Measurements from ENCODE around the gene GYS1.
A peak's percentile ranks its signal among the peaks of the same experiment; 100 is the strongest.
"Not testable (repeated sequence)": the region's sequence is repeated elsewhere in the genome, so short reads cannot be mapped to it uniquely, and the experiment has no call there.

GYS1 gene

DNA sequence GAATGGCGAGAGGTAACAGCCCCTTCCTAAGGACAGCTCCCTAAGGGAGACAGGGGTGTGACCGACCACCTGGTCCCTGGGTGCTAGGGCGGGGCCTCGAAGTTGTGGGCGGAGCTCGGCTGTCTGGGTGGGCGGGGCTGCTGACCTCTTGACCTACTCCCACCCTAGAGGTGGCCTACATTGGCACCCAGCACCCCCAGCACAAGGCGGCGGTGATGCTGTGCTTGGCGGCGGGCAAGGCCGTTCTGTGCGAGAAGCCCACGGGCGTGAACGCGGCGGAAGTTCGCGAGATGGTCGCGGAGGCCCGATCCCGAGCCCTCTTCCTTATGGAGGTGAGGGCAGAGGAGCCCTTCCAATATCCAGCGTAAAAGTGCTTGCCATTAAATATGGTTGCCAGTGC is 57.2 kb downstream of the GYS1 start:
- no peak for DNase-seq

DNA sequence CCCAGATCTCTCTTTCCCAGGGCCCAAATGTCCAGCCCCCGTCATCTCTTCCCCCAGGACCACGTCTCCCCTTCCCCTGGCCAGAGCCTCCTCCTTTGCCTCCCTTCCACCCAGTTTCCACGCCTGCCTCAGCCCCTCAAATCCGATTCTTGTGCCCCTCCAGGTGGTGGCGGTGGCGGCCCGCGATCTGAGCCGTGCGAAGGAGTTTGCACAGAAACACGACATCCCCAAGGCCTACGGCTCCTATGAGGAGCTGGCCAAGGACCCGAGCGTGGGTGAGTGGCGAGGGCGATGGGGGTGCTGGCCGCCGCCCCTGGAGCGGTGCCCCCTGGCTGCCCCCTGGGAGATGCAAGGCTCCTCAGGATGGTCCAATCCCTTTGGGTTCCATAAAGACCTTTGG is 58.3 kb downstream of the GYS1 start:
- no peak for DNase-seq

DNA sequence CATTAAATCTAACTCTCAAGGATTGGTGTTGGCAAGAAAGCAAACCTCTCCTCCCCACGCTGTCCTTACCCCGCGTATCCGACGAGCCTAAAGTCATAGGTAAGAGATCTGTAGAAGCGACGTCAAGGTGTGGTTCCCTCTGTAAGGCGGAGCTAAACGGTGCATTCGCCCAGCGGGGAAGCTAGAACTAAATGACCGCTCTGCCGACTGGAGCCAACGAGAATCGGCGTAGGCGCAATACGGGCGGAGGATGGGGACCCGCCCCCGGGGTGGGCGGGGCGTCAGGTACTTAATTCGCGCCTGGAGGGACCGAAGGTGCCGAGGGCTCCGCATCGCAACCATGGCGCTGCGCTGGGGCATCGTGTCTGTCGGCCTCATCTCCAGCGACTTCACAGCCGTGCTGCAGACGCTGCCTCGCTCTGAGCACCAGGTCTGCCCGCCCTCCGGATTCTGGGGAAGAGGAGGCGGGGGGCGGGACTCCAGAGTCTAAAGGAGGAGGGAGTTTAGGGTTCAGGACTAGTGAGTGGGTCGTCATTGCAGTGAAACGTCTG is 59.7 kb downstream of the GYS1 start, which contains the start of gene DHDH:
Gene DHDH (plus strand): TSS at position 318 of the 551 bp plus-strand sequence. CDS start 23 bp downstream, at position 341.
- peak; percentile 22 for DNase-seq

DNA sequence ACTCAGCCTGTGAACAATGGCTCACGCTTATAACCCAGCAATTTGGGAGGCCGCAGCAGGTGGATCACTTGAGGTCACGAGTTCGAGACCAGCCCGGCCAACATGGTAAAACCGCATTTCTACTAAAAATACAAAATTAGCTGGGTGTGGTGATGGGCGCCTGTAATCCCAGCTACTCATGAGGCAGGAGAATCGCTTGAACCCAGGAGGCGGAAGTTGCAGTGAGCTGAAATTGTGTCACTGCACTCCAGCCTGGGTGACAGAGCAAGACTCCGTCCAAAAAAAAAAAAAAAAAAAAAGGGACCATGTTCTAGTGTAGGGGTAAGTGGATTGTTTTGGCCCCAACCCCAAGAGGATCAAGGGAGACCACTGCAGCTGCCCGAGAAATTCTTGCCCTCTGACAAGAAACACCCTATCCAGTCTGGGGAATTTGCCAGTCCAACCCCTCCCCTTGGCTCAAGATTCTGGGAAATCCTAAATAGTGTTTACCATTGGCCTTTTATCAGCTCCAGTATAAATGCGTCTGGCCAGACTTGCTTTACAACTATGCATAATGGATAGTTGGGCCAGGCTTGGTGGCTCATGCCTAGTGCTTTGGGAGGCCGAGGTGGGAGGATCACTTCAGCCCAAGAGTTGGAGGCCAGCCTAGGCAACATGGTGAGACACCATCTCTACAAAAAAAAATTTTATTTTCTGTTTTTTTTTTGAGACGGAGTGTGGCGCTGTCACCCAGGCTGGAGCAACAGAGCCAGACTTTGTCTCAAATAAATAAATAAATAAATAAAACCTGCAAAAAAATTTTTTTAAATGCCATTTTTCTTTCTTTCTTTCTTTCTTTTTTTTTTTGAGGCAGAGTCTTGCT is 64.7 kb downstream of the GYS1 start:
- DNase-seq, result no peak

DNA sequence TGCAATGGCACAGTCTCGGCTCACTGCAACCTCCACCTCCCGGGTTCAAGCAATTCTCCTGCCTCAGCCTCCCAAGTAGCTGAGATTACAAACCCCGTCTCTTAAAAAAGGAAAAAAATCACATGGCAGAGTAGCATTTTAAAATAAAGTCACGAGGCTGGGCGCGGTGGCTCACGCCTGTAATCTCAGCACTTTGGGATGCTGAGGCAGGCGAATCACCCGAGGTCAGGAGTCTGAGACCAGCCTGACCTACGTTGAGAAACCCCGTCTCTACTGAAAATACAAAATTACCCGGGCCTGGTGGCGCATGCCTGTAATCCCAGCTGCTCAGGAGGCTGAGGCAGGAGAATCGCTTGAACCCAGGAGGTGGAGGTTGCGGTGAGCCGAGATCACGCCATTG is 65.4 kb downstream of the GYS1 start:
- DNase-seq, result not testable (repeated sequence)

DNA sequence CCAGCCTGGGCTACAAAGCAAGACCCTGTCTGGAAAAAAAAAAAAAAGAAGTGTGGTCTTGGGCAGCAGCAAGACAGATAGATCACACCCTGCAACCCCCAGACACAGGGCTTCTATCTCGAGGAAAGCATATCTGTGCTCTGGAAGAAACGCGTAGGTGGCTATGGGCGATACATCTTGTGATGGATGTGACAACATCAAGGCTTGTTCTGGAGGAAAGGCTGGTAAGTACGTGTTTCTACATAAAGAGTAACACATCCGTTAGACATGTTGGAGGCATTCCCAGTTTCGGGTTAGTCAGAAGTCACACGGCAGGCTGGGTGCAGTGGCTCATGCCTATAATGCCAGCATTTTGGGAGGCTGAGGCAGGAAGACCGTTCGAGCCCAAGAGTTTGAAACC is 66.2 kb downstream of the GYS1 start:
- peak; percentile 89 for DNase-seq

DNA sequence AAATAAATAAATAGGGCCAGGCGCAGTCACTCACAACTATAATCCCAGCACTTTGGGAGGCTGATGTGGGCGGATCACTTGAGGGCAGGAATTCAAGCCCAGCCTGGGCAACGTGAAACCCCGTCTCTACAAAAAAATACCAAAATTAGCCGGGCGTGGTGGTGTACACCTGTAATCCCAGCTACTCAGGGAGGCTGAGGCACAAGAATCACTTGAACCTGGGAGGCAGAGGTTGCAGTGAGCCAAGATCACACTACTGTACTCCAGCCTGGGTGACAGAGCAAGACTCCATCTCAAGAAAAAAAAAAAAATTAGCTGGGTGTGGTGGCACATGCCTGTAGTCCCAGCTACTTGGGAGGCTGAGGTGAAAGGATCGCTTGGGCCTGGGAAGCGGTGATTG is 67.2 kb downstream of the GYS1 start:
- DNase-seq, result not testable (repeated sequence)

DNA sequence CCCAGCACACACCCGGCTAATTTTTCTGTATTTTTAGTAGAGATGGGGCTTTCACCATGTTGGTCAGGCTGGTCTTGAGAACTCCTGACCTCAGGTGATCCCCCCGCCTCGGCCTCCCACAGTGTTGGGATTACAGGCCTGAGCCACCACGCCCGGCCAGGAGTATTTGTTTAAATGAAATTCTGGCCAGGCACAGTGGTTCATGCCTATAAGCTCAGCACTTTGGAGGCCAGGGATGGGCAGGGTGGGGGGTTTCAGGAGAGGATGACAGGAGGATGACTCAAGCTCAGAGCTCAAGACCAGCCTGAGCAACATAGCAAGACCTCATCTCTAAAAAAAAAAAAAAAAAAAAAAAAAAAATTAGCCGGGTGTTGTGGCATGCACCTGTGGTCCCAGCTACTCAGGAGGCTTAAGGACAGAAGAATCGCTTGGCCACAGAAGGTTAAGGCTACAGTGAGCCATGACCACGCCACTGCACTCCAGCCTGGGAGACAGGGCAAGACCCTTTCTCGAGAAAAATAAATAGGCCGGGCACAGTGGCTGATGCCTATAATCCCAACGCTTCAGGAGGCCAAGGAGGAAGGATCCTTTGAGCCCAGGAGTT is 67.8 kb downstream of the GYS1 start:
- peak; percentile 73 for DNase-seq

DNA sequence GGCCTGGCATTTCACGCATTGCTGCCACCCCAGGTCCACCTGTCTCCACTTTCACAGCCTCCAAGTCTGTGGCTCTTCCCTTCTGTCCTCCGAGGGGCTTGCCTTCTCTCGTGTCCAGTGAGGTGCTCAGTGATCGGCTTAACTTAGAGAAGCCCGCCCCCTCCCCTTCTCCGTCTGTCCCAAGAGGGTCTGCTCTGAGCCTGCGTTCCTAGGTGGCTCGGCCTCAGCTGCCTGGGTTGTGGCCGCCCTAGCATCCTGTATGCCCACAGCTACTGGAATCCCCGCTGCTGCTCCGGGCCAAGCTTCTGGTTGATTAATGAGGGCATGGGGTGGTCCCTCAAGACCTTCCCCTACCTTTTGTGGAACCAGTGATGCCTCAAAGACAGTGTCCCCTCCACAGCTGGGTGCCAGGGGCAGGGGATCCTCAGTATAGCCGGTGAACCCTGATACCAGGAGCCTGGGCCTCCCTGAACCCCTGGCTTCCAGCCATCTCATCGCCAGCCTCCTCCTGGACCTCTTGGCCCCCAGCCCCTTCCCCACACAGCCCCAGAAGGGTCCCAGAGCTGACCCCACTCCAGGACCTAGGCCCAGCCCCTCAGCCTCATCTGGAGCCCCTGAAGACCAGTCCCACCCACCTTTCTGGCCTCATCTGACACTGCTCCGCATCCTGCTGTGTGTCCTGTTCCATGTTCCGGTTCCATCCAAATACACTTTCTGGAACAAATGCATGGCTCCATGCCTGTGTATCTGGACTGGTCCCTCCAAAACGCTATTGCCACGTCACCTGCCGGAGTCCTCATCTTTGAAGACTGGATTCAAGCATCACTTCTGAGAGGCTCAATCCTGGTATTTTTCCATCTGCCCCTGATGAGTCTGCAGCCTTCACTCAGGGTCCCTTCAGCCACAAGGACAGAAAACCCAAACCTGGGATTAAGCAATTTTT is 70.3 kb downstream of the GYS1 start:
- DNase-seq, result no peak

DNA sequence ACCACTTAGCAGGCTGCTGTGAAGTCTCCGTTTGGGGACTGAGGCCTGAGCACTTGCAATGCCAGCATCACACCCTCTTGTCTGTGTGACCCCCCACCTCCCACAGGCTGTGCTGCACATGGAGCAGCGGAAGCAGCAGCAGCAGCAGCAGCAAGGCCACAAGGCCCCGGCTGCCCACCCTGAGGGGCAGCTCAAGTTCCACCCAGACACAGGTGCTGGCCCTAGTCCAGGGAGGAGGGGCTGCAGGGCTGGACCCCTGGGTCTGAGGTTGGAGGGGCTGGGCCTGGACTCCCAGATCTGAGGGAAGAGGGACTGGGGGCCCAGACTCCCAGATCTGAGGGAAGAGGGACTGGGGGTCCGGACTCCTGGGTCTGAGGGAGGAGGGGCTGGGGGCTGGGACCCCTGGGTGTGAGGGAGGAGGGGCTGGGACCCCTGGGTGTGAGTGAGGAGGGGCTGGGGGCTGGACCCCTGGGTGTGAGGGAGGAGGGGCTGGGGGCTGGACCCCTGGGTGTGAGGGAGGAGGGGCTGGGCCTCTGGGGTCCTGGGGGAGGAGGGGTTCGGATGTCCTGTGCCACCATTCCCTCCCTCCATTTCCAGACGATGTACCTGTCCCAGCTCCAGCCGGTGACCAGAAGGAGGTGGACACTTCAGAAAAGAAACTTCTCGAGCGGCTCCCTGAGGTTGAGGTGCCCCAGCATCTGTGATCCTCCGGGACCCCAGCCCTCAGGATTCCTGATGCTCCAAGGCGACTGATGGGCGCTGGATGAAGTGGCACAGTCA is 71.2 kb downstream of the GYS1 start:
- no peak for DNase-seq

DNA sequence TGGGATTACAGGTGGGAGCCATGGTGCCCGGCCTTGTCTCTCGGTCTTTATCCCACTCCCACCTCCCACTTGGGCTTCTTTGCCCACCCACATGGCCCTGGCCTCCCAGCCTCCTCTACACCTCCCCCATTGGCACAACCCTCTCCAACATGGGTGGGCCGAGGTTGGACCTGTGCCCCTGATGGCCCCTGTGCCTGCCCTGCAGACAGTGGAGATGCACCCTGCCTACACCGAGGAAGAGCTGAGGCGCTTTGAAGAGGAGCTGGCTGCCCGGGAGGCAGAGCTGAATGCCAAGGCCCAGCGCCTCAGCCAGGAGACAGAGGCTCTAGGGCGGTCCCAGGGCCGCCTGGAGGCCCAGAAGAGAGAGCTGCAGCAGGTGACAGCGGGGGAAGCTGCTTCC is 72.2 kb downstream of the GYS1 start:
- no peak for DNase-seq

DNA sequence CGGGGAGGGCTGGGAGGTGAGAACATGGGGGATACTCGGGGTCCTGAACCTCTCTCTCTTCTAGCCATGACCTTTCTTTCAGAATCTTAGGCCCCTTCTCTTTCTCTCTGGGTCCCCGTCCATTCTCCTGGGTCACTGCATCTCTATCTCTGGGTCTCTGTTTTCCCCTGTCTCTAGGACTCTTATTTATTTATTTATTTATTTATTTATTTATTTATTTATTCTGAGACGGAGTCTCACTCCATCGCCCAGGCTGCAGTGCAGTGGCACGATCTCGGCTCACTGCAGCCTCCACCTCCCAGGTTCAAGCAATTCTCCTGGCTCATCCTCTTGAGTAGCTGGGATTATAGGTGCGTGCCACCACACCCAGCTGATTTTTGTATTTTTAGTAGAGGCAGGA is 73.8 kb downstream of the GYS1 start:
- DNase-seq, result not testable (repeated sequence)

DNA sequence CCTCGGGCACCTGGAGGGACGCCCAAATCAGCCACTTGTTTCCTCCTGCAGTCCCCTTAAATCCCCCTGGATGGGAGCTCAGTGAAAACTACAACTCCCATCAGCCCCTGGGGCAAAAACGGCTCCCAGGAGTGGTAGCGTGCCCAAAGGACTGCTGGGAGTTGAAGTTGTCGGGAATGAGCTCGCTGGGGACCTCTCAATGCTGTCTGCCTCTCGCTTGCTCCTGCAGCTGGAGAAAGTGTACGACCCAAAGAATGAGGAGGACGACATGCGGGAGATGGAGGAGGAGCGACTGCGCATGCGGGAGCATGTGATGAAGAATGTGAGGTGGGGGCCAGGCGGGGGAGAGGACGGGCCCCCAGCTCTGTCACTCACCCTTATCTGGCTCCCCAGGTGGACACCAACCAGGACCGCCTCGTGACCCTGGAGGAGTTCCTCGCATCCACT is 74.3 kb downstream of the GYS1 start:
- DNase-seq, result peak; percentile 23
